Measurements from ENCODE around the gene BMPR1B.

The BMPR1B gene

DNA sequence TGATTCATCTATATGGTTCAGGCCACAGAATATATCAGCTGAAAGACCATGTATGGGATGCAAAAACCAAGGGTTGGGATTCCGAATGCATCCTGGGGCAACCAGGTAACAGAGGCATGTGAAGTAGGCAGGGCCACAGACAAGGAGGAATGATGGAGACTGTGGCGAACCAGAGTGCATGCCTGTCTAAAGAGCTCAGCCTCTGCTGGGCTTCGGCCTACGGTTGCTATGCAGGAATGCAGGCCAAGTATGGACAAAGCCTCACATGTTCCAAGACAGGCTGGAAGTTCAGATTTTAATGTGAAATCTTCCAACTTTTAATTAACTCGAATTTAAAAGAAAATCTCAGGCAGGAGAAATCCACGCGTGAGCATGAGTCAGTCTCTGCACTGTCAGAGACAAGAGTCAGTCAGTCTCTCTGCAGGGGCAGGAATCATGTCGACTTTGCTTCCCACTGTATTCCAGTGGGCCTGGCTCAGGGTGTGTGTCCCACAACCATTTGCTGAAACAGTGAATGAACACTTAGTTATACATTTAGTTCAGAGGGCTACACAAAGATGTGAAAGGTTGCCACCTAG lies 446.6 kb downstream of the BMPR1B start:
- DNase-seq, result no peak

GRCh38 chr4:95204873-95205272 lies 447.1 kb downstream of the BMPR1B start:
- no peak for DNase-seq

All from CD4-positive, alpha-beta T cell treated with Interleukin-17A for 1 hour (primary cell).